Astrocyte of the spinal cord (primary cell): Measurements from ENCODE around the gene C3.

ENCODE experiments used
- DNase-seq: peaks from one replicate; pipeline ENCODE4 v3.0.0; 2011; ENCODE audit warnings: low read depth, low spot score
- H3K4me3 ChIP-seq: 2 replicates; pipeline ENCODE4 v1.5.1; 2011; ENCODE audit warnings: low read depth, mild to moderate bottlenecking, low read length, moderate library complexity
- in situ Hi-C: cut with HindIII; loops from 2 replicates; pipeline ENCODE4 v1.10.0; 2017; ENCODE audit warnings: low sequenced_read_pairs
- TF ChIP-seq, protein P1 (sequence below): IDR thresholded peaks from 2 replicates; pipeline ENCODE4 v1.5.1; 2012; ENCODE audit warnings: low read depth, mild to moderate bottlenecking, low read length, inconsistent platforms

C3 gene

DNA sequence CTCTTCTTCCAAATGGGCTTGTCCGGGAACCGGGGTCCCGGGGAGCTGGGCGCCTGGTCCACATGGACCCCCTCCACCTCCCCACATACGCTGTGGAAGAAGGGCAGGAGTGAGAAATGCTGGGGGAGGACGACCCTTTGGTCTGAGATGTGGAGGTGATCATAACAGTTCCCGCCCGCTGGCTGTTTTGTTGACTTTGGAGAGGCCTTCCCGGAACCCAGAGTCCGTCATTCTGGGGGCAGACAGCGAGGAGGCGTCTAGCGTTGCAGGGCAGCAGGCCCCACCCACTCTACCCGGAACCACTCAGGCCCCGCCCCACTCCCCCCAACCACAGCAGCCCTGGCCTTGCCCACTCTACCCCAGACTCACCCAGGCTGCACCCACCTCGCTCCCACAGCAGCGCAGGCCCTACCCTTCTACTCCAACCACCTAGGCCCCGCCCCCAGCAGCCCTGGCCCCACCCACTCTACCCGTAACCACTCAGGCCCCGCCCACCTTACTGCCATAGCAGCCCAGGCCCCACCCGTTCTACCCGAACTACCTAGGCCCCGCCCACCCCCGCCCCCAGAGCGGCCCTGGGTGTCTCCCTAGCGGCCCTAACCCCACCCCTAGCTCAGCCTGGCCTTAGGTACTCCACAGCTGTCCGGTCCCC is 9.8 kb upstream of the C3 start:
- DNase-seq: no peak
- no peak overlapping the region for H3K4me3 ChIP-seq
- in situ Hi-C loops: no loop called here
- TF ChIP-seq, protein P1, sequence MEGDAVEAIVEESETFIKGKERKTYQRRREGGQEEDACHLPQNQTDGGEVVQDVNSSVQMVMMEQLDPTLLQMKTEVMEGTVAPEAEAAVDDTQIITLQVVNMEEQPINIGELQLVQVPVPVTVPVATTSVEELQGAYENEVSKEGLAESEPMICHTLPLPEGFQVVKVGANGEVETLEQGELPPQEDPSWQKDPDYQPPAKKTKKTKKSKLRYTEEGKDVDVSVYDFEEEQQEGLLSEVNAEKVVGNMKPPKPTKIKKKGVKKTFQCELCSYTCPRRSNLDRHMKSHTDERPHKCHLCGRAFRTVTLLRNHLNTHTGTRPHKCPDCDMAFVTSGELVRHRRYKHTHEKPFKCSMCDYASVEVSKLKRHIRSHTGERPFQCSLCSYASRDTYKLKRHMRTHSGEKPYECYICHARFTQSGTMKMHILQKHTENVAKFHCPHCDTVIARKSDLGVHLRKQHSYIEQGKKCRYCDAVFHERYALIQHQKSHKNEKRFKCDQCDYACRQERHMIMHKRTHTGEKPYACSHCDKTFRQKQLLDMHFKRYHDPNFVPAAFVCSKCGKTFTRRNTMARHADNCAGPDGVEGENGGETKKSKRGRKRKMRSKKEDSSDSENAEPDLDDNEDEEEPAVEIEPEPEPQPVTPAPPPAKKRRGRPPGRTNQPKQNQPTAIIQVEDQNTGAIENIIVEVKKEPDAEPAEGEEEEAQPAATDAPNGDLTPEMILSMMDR: no peak

DNA sequence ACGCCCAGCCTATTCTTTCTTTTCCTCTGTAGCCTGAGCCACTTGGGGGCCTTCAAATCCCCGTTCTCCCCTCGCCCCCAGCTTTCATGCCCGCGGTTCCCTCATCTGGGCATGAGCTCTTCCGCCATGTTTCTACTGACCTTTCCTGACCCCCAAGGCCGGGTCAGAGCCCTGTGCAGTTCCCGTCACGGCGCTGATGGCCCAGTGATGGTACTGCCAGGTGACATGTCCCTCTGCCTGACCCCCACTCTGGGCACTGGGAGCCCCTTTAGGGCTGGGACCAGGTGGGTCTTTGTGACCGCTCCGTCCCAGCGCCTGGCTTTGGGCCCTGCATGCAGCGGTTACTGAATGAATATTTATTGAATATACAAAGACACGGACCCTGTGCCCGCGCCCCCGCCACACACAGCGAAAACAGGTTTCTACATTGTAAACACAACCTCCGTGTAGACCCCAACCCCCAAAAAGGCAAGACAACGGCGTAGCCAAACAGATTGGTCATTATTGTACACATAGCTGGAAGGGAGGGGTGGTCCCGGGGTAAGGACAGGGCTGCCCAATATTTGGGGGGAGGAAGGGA is 9.2 kb upstream of the C3 start:
- no peak for DNase-seq
- TF ChIP-seq, protein P1: no peak
- H3K4me3 ChIP-seq: no peak overlapping the region
- in situ Hi-C loops: no loop called here

DNA sequence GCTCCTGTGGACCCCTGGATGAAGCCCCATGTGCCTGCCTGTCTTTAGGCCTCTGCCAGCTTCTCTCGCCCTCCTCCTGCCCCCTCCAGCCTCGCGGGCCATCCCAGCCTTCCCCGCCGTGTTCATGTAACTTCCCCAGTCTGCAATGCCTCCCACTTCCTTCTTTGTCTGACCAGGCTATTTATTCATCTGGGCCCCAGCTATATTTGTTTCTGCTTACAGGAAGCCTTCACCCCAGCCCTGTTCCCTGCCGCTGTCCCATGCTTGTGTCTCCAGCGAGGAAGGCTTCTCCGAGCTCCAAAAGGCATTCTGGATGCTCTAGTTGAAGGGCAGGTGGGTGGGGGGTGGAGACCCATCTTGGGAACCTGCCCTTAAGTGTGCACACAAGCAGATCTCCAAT is 7.9 kb upstream of the C3 start:
- no peak for DNase-seq
- in situ Hi-C loops: no loop called here
- TF ChIP-seq, protein P1: no peak
- H3K4me3 ChIP-seq: no peak overlapping the region

DNA sequence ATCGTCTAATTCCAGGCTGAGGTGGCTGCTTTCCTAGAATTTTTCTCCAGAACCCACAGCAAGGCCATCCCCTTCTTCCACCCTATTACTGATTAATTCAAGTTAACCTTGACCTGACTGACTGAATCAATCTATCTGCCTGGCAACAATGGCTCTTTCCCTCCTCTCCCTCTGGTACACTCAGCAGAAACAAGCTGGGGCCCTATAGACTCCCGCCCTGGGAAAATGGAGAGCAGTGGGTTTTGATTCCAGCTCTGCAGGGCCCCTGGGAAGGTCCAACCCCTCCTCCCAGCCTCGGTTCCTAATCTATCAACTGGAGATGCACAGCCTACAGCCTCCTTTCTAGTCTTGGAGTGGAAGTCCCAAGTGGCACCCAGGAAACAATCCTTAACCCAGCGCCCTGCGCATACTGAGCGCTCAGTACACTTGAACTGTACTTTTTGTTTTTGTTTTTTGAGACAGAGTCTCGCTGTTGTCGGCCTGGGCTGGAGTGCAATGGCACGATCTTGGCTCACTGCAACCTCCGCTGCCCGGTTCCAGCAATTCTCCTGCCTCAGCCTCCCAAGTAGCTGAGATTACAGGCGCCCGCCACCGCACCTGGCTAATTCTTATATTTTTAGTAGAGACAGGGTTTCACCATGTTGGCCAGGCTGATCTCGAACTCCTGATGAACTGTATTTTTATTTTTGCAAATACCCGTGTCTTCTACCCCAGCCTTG is 5.2 kb upstream of the C3 start:
- no peak overlapping the region for H3K4me3 ChIP-seq
- no peak for DNase-seq
- in situ Hi-C loops: no loop called here
- TF ChIP-seq, protein P1: no peak

DNA sequence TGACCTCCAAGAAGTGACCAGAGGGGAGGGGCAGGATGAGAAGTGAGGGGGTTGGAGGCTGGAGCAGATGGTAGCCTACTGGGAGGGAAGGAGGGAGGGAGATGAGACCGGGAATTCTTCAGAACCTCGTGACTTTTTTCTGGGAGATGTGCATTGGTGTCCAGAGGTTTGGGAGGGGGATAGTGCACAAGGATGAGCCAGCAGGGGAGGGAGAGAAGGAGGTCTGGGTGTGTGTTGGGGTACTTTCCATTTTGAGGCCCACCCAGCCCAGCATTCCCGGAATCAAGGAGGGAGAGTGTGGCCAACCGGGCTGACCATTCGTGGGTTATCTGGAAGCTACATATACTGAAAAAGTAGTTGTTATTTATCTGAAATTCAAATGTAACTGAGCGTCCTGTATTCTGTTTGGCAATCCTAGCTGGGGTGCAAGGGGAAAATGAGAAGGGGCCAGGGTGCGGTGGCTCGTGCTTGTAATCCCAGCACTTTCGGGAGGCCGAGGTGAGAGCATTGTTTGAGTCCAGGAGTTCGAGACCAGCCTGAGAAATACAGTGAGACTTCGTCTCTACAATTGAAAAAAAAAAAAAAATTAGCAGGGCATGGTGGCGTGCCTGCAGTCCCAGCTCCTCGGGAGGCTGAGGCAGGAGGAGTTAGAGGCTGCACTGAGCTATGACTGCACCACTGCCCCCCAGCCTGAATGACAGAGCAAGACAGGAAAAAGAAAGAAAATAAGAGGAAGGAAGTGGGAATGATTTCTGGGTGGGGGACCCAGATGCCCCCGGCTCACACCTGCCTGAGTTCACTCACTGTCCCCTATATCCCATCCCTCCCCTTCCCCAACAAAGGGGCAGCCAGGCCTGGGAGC is 4.4 kb upstream of the C3 start:
- DNase-seq: no peak
- H3K4me3 ChIP-seq: no peak overlapping the region
- TF ChIP-seq, protein P1: no peak
- in situ Hi-C loops: no loop called here

DNA sequence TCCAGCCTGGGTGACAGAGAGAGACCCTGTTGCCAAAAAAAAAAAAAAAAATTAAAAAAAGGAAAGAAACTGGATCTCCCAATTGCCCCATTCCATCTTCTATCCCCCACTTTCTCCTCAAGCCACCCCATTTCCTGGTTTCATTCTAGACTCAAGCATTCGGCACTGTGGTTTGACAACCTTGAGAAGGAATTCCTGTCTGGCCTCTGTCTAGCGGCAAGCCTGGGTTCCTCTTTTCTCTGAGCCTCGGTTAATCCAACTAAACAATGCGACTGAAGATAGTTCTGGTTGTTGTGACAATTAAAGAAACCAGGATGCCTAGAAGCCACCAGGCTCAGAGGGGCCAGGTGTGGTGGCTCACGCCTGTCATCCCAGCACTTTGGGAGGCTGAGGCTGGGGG is 3.3 kb upstream of the C3 start:
- H3K4me3 ChIP-seq: no peak overlapping the region
- no peak for DNase-seq
- TF ChIP-seq, protein P1: no peak
- in situ Hi-C loops: no loop called here
